Cardiac fibroblast (primary cell): Measurements from ENCODE around the gene DLG5.
"Not testable (repeated sequence)": the region's sequence is repeated elsewhere in the genome, so short reads cannot be mapped to it uniquely, and the experiment has no call there.

Experiments
- DNase-seq, 2 donors: peaks; one replicate each; pipeline versions ENCODE4 v3.0.0 to v3.0.0-alpha.2; 2010; ENCODE audit warnings: low read depth in 2 of 2
- H3K4me3 ChIP-seq, 2 donors: replicated peaks in 1 of 2; 1 replicate in 1 of 2; 2 replicates in 1 of 2; pipeline ENCODE4 v1.5.1; 2011; ENCODE audit warnings: low read depth in 2 of 2, low read length in 2 of 2, mild to moderate bottlenecking in 2 of 2, moderate library complexity in 1 of 2
- CTCF ChIP-seq: IDR thresholded peaks from one replicate; pipeline ENCODE4 v1.5.1; 2011; ENCODE audit warnings: low read depth, mild to moderate bottlenecking, low read length, inconsistent platforms

The DLG5 gene

GRCh38 chr10:77771851-77772250 is 154.7 kb downstream of the DLG5 start:
- no peak for DNase-seq
- no peak overlapping the region for H3K4me3 ChIP-seq
- TF ChIP-seq CTCF = no peak

DNA sequence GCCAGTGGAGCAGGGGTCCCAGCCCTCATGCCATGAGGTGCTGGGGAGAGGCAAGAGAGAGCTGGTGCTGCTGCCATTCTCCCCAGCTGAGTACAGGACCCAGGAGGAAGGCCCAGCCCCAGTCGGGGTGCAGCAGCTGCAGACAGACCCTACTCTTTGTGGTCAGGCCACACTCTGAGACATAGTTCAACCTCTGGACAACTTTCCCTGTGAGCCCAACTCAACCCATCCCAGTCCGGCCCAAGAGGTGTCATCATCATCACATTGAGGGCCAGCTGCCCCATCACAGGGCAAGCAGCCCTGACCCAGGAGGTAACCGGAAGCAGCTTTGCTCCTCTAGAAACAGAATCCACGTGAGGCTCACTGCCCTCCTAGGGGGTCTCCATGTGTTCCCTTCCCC is 155.1 kb downstream of the DLG5 start:
- no peak overlapping the region for H3K4me3 ChIP-seq
- no peak for TF ChIP-seq CTCF
- DNase-seq = no peak

- TF ChIP-seq CTCF = no peak
- no peak for DNase-seq
- H3K4me3 ChIP-seq = no peak overlapping the region
These were observed 155.7 kb downstream of the DLG5 start for GRCh38 chr10:77770868-77771175.

- no peak for DNase-seq
- no peak for TF ChIP-seq CTCF
These were observed 156.3 kb downstream of the DLG5 start for GRCh38 chr10:77770081-77770867.

GRCh38 chr10:77768039-77768438 is 158.5 kb downstream of the DLG5 start:
- DNase-seq = peak in 1 of 2 donors; percentile 17
- TF ChIP-seq CTCF = no peak
- H3K4me3 ChIP-seq = no peak overlapping the region

More at GRCh38 chr10:77770081-77770867, 156.3 kb downstream of the DLG5 start:
- H3K4me3 ChIP-seq = no peak overlapping the region

DNA sequence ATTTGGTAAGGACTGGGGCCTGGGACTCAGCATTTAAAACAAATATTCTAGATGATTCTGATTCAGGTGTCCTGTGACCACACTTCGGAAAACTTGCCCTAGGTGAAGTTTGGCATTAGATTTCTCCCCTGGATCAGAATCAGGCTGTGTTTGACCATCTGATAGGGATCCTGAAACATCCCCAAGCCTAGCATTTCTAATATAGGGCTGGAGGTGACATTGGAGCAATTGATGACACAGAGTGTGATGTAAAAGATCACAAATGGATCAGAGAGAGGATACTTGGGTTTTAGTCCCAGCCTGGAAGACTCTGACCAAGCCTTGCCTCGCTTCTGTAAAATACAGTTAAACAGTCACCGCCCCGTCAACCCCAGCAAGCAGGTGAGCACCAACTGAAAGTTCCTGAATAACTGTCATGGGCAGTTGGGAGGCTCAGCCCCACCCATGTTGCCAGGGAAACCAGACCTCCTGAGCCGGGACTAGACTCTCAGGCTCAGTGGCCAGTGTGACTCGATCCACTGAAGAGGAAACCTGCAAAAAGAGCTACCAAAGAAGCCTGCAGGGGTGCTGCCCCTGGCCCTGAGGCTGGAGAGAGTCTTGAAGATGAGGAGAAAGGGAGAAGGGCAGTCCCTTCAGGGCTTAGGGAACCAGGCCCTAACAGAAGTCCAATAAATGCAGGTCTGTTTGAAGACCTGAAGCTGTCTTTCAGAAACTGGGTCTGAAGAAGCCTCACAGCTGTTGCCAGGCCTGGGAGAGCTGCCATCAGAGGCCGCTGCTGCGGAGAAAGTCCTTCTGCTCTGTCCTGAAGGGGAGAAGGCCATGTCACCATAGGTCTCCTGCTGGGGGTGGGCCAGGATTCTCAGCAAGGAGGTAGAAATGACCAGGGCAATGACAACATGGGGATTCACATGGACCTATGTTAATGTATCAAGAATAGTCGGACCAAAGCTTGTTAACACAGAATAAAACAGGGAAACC is 162.8 kb downstream of the DLG5 start:
- no peak overlapping the region for H3K4me3 ChIP-seq
- no peak for TF ChIP-seq CTCF
- peak in 1 of 2 donors; percentile 9 for DNase-seq

- not testable (repeated sequence) for DNase-seq, H3K4me3 ChIP-seq
These were observed 168.1 kb downstream of the DLG5 start for GRCh38 chr10:77758406-77758805.
